ENCODE results near the gene APC2.

Gene APC2

GRCh38 chr19:1447504-1447903 lies 2.4 kb upstream of the APC2 start:
- Mint-ChIP-seq H3K4me1 (peaks cover 12% of the 10 kb centered on the region), H3K27me3 (peaks cover 28% of the 10 kb centered on the region), H3K27ac (no peak overlapping the region), H3K36me3 (peaks cover 2% of the 10 kb centered on the region), H3K9me3 (no peaks in the 10 kb centered on the region), H3K4me3 (peak overlapping the region; percentile 33)

GRCh38 chr19:1447944-1448343 lies 2.0 kb upstream of the APC2 start:
- no peak overlapping the region for H3K4me3 Mint-ChIP-seq
- no peaks in the 10 kb centered on the region for H3K9me3 Mint-ChIP-seq
- H3K4me1 Mint-ChIP-seq: peaks cover 12% of the 10 kb centered on the region
- peaks cover 31% of the 10 kb centered on the region for H3K27me3 Mint-ChIP-seq
- peaks cover 2% of the 10 kb centered on the region for H3K36me3 Mint-ChIP-seq
- peak overlapping the region; percentile 46 for H3K27ac Mint-ChIP-seq

- H3K4me1 Mint-ChIP-seq: peaks cover 22% of the 10 kb centered on the region
- no peaks in the 10 kb centered on the region for H3K9me3 Mint-ChIP-seq
- H3K27ac Mint-ChIP-seq: peak overlapping the region; percentile 9
- peaks cover 2% of the 10 kb centered on the region for H3K36me3 Mint-ChIP-seq
- H3K4me3 Mint-ChIP-seq: no peak overlapping the region
- H3K27me3 Mint-ChIP-seq: peaks cover 40% of the 10 kb centered on the region
Measured at GRCh38 chr19:1450735-1451731, 1.1 kb downstream of the APC2 start.

- Mint-ChIP-seq H3K4me1 (peaks cover 22% of the 10 kb centered on the region), H3K27ac (no peak overlapping the region), H3K27me3 (peaks cover 39% of the 10 kb centered on the region), H3K4me3 (no peak overlapping the region), H3K9me3 (no peaks in the 10 kb centered on the region), H3K36me3 (peaks cover 2% of the 10 kb centered on the region)
Measured at GRCh38 chr19:1451916-1452801, 2.2 kb downstream of the APC2 start.

- Mint-ChIP-seq H3K36me3 (peaks cover 2% of the 10 kb centered on the region), H3K4me3 (no peak overlapping the region), H3K27me3 (peaks cover 34% of the 10 kb centered on the region), H3K9me3 (no peaks in the 10 kb centered on the region), H3K27ac (no peak overlapping the region), H3K4me1 (peaks cover 22% of the 10 kb centered on the region)
Measured at GRCh38 chr19:1452802-1453524, 3.0 kb downstream of the APC2 start.

GRCh38 chr19:1453525-1454364 lies 3.8 kb downstream of the APC2 start:
- Mint-ChIP-seq H3K4me1 (peaks cover 22% of the 10 kb centered on the region), H3K9me3 (no peaks in the 10 kb centered on the region), H3K36me3 (peaks cover 2% of the 10 kb centered on the region), H3K27ac (no peak overlapping the region), H3K4me3 (no peak overlapping the region), H3K27me3 (peaks cover 31% of the 10 kb centered on the region)

GRCh38 chr19:1455002-1455335 lies 5.0 kb downstream of the APC2 start:
- Mint-ChIP-seq H3K9me3 (no peaks in the 10 kb centered on the region), H3K27me3 (peaks cover 28% of the 10 kb centered on the region), H3K36me3 (peaks cover 2% of the 10 kb centered on the region), H3K27ac (no peak overlapping the region), H3K4me1 (peaks cover 16% of the 10 kb centered on the region), H3K4me3 (no peak overlapping the region)

GRCh38 chr19:1455336-1456120 lies 5.6 kb downstream of the APC2 start:
- H3K4me3 Mint-ChIP-seq: peak overlapping the region; percentile 23
- H3K4me1 Mint-ChIP-seq: peaks cover 15% of the 10 kb centered on the region
- peaks cover 24% of the 10 kb centered on the region for H3K27me3 Mint-ChIP-seq
- no peaks in the 10 kb centered on the region for H3K9me3 Mint-ChIP-seq
- H3K36me3 Mint-ChIP-seq: peaks cover 2% of the 10 kb centered on the region
- H3K27ac Mint-ChIP-seq: no peak overlapping the region

GRCh38 chr19:1456121-1456900 lies 6.4 kb downstream of the APC2 start:
- Mint-ChIP-seq H3K4me1 (peaks cover 10% of the 10 kb centered on the region), H3K27ac (no peak overlapping the region), H3K27me3 (peaks cover 18% of the 10 kb centered on the region), H3K4me3 (no peak overlapping the region), H3K36me3 (peaks cover 2% of the 10 kb centered on the region), H3K9me3 (no peaks in the 10 kb centered on the region)

- peaks cover 2% of the 10 kb centered on the region for H3K36me3 Mint-ChIP-seq
- H3K4me3 Mint-ChIP-seq: no peak overlapping the region
- no peak overlapping the region for H3K27ac Mint-ChIP-seq
- no peaks in the 10 kb centered on the region for H3K9me3 Mint-ChIP-seq
- peaks cover 18% of the 10 kb centered on the region for H3K27me3 Mint-ChIP-seq
- H3K4me1 Mint-ChIP-seq: peaks cover 10% of the 10 kb centered on the region
Measured at GRCh38 chr19:1457031-1457739, 7.3 kb downstream of the APC2 start.

- Mint-ChIP-seq H3K4me3 (no peak overlapping the region), H3K4me1 (peaks cover 10% of the 10 kb centered on the region), H3K9me3 (no peaks in the 10 kb centered on the region), H3K27me3 (peaks cover 16% of the 10 kb centered on the region), H3K36me3 (peaks cover 2% of the 10 kb centered on the region), H3K27ac (no peak overlapping the region)
Measured at GRCh38 chr19:1457892-1458291, 8.0 kb downstream of the APC2 start.

- Mint-ChIP-seq H3K9me3 (no peaks in the 10 kb centered on the region), H3K27me3 (peaks cover 12% of the 10 kb centered on the region), H3K27ac (no peak overlapping the region)
Measured at GRCh38 chr19:1459479-1459878, 9.6 kb downstream of the APC2 start.

More at GRCh38 chr19:1459479-1459878, 9.6 kb downstream of the APC2 start:
- Mint-ChIP-seq H3K4me3 (no peak overlapping the region), H3K36me3 (peaks cover 2% of the 10 kb centered on the region), H3K4me1 (peaks cover 10% of the 10 kb centered on the region)

Measured in activated naive CD4-positive, alpha-beta T cell treated with anti-CD3 and anti-CD28 coated beads, Interleukin-2, amount 50 U/mL, for 24 hours (primary cell).